HG03175 (cell line): ENCODE data around the gene OR14I1.
A peak's percentile ranks its signal among the peaks of the same experiment; 100 is the strongest.
"Not testable (repeated sequence)": the region's sequence is repeated elsewhere in the genome, so short reads cannot be mapped to it uniquely, and the experiment has no call there.

Experiments used
- ATAC-seq: cut with Tn5 transposase; IDR thresholded peaks from one replicate; pipeline ENCODE4 v1.9.1; 2021; ENCODE audit warnings: mild to moderate bottlenecking, moderate library complexity; ENCODE audit not compliant: unreplicated experiment

Gene OR14I1

GRCh38 chr1:248688527-248689298 lies 13.9 kb downstream of the OR14I1 start:
- peak; percentile 57 for ATAC-seq

GRCh38 chr1:248686815-248687214 lies 15.8 kb downstream of the OR14I1 start:
- peak; percentile 90 for ATAC-seq

- ATAC-seq: no peak
Observed at GRCh38 chr1:248681651-248682050, 20.9 kb downstream of the OR14I1 start.

- ATAC-seq: no peak
Observed at GRCh38 chr1:248670003-248670402, 32.6 kb downstream of the OR14I1 start.

GRCh38 chr1:248663453-248664328 lies 38.9 kb downstream of the OR14I1 start:
- peak; percentile 98 for ATAC-seq

GRCh38 chr1:248656797-248657196 lies 45.8 kb downstream of the OR14I1 start:
- not testable (repeated sequence) for ATAC-seq

GRCh38 chr1:248655354-248655753 lies 47.2 kb downstream of the OR14I1 start, which contains the start of gene OR2T27:
OR2T27 (minus strand) TSS chr1:248655528; CDS start chr1:248650884, 4,644 bp downstream.
- not testable (repeated sequence) for ATAC-seq
